Keratinocyte (primary cell): ENCODE results near the gene CFL1. TPM values are rescaled to one million over a fixed set of nuclear protein-coding genes. Genes with fewer than 3 reads are reported as not detected.

Source experiments
- DNase-seq: peaks from one replicate; pipeline ENCODE4 v3.0.0-alpha.2; 2011; ENCODE audit warnings: low read depth, missing footprints, low spot score
- FAIRE-seq: peaks from 2 replicates; lab custom pipeline; 2011; peaks lifted over from hg19 to GRCh38; lab: Jason Lieb, UNC
- H2AFZ ChIP-seq: 2 replicates; pipeline ENCODE4 v1.6.0; 2012; ENCODE audit warnings: low read length, control low read depth, inconsistent platforms; ENCODE audit not compliant: control insufficient read depth
- H3K27ac ChIP-seq: 2 replicates; pipeline ENCODE4 v1.5.1; 2011; ENCODE audit warnings: low read length; ENCODE audit not compliant: control insufficient read depth, insufficient read depth
- H3K27me3 ChIP-seq: 3 replicates; pipeline ENCODE4 v1.6.0; 2011; ENCODE audit warnings: low read length; ENCODE audit not compliant: control insufficient read depth, insufficient read depth; ENCODE audit errors: extremely low read depth
- H3K36me3 ChIP-seq, 2 experiments: 2 replicates in 1 of 2; 3 replicates in 1 of 2; pipeline ENCODE4 v1.5.1; 2011; ENCODE audit warnings: low read length in 2 of 2, mild to moderate bottlenecking in 1 of 2; ENCODE audit not compliant: control insufficient read depth in 2 of 2, insufficient read depth in 2 of 2; ENCODE audit errors: extremely low read depth in 1 of 2
- H3K4me1 ChIP-seq: 3 replicates; pipeline ENCODE4 v1.5.1; 2011; ENCODE audit warnings: low read length; ENCODE audit not compliant: control insufficient read depth, insufficient read depth; ENCODE audit errors: extremely low read depth
- H3K4me2 ChIP-seq: 3 replicates; pipeline ENCODE4 v1.6.0; 2011; ENCODE audit warnings: low read depth, low read length; ENCODE audit not compliant: control insufficient read depth, insufficient read depth; ENCODE audit errors: extremely low read depth
- H3K4me3 ChIP-seq, 3 experiments: fragments of 200-600 bp in 1 of 3; sonication (generic) in 1 of 3; 2 replicates in 2 of 3; 3 replicates in 1 of 3; pipeline ENCODE4 v1.5.1; 2011 to 2016; ENCODE audit warnings: low read length in 3 of 3, mild to moderate bottlenecking in 3 of 3, control low read depth in 2 of 3, inconsistent platforms in 1 of 3, low read depth in 1 of 3, mixed read lengths in 1 of 3, mixed run types in 1 of 3, moderate library complexity in 1 of 3; ENCODE audit not compliant: control insufficient read depth in 2 of 3, insufficient read depth in 2 of 3; ENCODE audit errors: extremely low read depth in 1 of 3
- H3K79me2 ChIP-seq: 2 replicates; pipeline ENCODE4 v1.6.0; 2012; ENCODE audit warnings: low read length; ENCODE audit not compliant: control insufficient read depth, insufficient read depth
- H3K9ac ChIP-seq: 3 replicates; pipeline ENCODE4 v1.6.0; 2011; ENCODE audit warnings: low read length; ENCODE audit not compliant: control insufficient read depth, insufficient read depth; ENCODE audit errors: extremely low read depth
- H3K9me1 ChIP-seq: 3 replicates; pipeline ENCODE4 v1.6.0; 2011; ENCODE audit warnings: low read length; ENCODE audit not compliant: control insufficient read depth, insufficient read depth; ENCODE audit errors: extremely low read depth
- H3K9me3 ChIP-seq: 2 replicates; pipeline ENCODE4 v1.5.1; 2012; ENCODE audit warnings: low read depth, low read length; ENCODE audit not compliant: control insufficient read depth
- H4K20me1 ChIP-seq: 3 replicates; pipeline ENCODE4 v1.6.0; 2011; ENCODE audit warnings: low read length; ENCODE audit not compliant: control insufficient read depth, insufficient read depth; ENCODE audit errors: extremely low read depth
- CTCF ChIP-seq, 3 experiments: IDR thresholded peaks in 1 of 3; conservative IDR thresholded peaks in 1 of 3; optimal IDR thresholded peaks in 1 of 3; 2 replicates in 2 of 3; 3 replicates in 1 of 3; pipeline versions ENCODE3 to v1.5.1; 2011; ENCODE audit warnings: low read length in 3 of 3, mild to moderate bottlenecking in 3 of 3, moderate library complexity in 2 of 3, control low read depth in 1 of 3, inconsistent platforms in 1 of 3; ENCODE audit not compliant: insufficient read depth in 2 of 3; ENCODE audit errors: extremely low read depth in 1 of 3
- EZH2 ChIP-seq: IDR thresholded peaks from one replicate; pipeline ENCODE4 v1.6.1; 2012; ENCODE audit warnings: inconsistent platforms, mild to moderate bottlenecking, low read length, moderate library complexity
- dilution Hi-C: fragments of 300-500 bp; cut with MboI; formaldehyde crosslinking; loops from one replicate; pipeline ENCODE4 v1.7.0; 2020; ENCODE audit warnings: low sequenced_read_pairs; ENCODE audit not compliant: extremely low pct_ligation_motif_present
- polyA plus RNA-seq, 5 experiments: library from polyadenylated mRNA; depleted of rRNA in 3 of 5; stranded (reverse) in 3 of 5; stranded (forward) in 1 of 5; unstranded in 1 of 5; fragments of >200 nt; gene quantifications; 1 replicate in 1 of 5; 2 replicates in 3 of 5; 3 replicates in 1 of 5; pipeline versions ENCODE4 v1.2.1 to v1.2.3, GENCODE V29; 2011 to 2012; ENCODE audit warnings: missing spikeins in 2 of 5, low read depth in 1 of 5, low replicate concordance in 1 of 5

The CFL1 gene
- polyA plus RNA-seq, 1 donor (not counting 4 experiments of a cell fraction or from before 2014, with no cell fraction given), result 1,236 TPM

- DNase-seq, result no peak
- FAIRE-seq, result no peak
- H3K36me3 ChIP-seq, result no peaks in the 10 kb centered on the region
Measured at GRCh38 chr11:65829459-65829858, 28.5 kb downstream of the CFL1 start.

GRCh38 chr11:65826984-65827735 is 30.8 kb downstream of the CFL1 start:
- no peaks in the 10 kb centered on the region for H4K20me1 ChIP-seq
- H3K9me3 ChIP-seq, result no peaks in the 10 kb centered on the region
- H3K4me3 ChIP-seq, result no peak overlapping the region
- no peaks in the 10 kb centered on the region for H3K4me1 ChIP-seq
- no peak overlapping the region for H3K27ac ChIP-seq
- dilution Hi-C loops, result no loop called here
- H2AFZ ChIP-seq, result no peak overlapping the region
- no peak overlapping the region for H3K9ac ChIP-seq
- H3K79me2 ChIP-seq, result no peaks in the 10 kb centered on the region
- DNase-seq (no peak), FAIRE-seq (no peak)
- H3K9me1 ChIP-seq, result no peaks in the 10 kb centered on the region
- H3K36me3 ChIP-seq, result no peaks in the 10 kb centered on the region
- peaks cover 4% of the 10 kb centered on the region for H3K27me3 ChIP-seq
- TF ChIP-seq CTCF (optimal IDR thresholded peaks at IDR 0.05 in 1 of 3, IDR thresholded peaks at IDR 0.05 in 1 of 3, conservative IDR thresholded peaks at IDR 0.05 in 1 of 3; ENCODE audit: extremely low read depth in 1 of 3, insufficient read depth in 2 of 3, low read length in 3 of 3) (no peak), EZH2 (no peak)
- H3K4me2 ChIP-seq, result no peak overlapping the region

More at GRCh38 chr11:65829459-65829858, 28.5 kb downstream of the CFL1 start:
- H3K4me3 ChIP-seq, result no peak overlapping the region
- dilution Hi-C loops, result no loop called here
- H3K27ac ChIP-seq, result no peak overlapping the region
- H3K4me2 ChIP-seq, result no peak overlapping the region
- peaks cover 18% of the 10 kb centered on the region for H3K27me3 ChIP-seq
- TF ChIP-seq CTCF (optimal IDR thresholded peaks at IDR 0.05 in 1 of 3, IDR thresholded peaks at IDR 0.05 in 1 of 3, conservative IDR thresholded peaks at IDR 0.05 in 1 of 3; ENCODE audit: extremely low read depth in 1 of 3, insufficient read depth in 2 of 3, low read length in 3 of 3) (no peak), EZH2 (no peak)
- H2AFZ ChIP-seq, result no peak overlapping the region
- peaks cover 6% of the 10 kb centered on the region for H3K4me1 ChIP-seq
- no peaks in the 10 kb centered on the region for H3K79me2 ChIP-seq
- H4K20me1 ChIP-seq, result no peaks in the 10 kb centered on the region
- H3K9ac ChIP-seq, result no peak overlapping the region
- H3K9me3 ChIP-seq, result no peaks in the 10 kb centered on the region
- H3K9me1 ChIP-seq, result no peaks in the 10 kb centered on the region
